ENCODE measurements around the gene SLC22A31.

GRCh38 chr16:89222931-89223330, 22.6 kb upstream of the SLC22A31 start:
- TF ChIP-seq CTCF (IDR thresholded peaks at IDR 0.05; ENCODE audit: low read length) (no peak), EZH2 (optimal IDR thresholded peaks at IDR 0.05; ENCODE audit: low read depth, low read length) (no peak)

Data from MM.1S (cell line).